ENCODE data around the gene SUOX. TPM values are rescaled to one million over a fixed set of nuclear protein-coding genes. Genes with fewer than 3 reads are reported as not detected.

SUOX gene
- total RNA-seq, 1 donor, result 17.3 TPM

DNA sequence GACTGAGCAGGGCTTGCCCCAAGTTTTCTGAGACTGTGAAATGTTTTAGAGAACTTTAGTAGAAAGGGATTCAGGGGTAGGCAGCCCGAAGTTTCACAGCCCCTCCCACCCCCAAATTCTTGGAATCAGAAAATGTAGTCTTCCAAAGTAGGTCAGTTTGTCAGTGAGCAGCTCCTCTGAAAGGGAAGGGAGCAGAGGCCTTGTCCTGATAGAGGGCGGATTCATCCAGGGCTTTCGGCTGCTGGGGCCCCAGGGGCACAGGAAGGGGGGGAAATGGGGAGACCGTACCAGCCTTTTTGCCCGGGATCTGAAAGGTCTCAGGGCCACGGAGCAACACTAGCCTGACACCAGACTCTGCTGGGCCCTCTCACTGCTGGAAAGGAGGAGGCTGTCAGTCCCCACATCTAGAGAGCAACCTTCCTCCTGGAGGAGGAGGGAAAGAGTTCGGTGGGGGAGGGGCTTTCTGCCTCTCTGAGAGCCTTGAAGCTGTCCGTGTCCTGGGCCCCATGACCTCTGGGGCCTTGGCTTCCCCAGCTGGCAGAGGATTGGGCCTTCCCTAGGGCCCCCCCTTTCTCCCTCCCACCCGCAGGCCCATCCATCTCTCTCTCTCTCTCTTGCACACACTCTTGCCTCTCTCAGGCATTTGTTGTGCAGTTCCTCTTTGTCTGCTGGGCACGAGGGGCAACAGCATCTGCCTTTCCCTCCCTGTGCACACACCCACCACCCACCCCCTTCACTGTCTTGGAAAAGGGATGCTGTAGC is 23.5 kb downstream of the SUOX start, which contains the start of gene IKZF4:
Gene IKZF4 (plus strand): TSS at position 621 of the 762 bp plus-strand sequence. CDS start 451 bp downstream, outside the sequence.
- DNase-seq (ENCODE audit: low read depth), result peak; percentile 85
- no peak for TF ChIP-seq CTCF (IDR thresholded peaks at IDR 0.05; ENCODE audit: insufficient read depth, low read depth, low read length)
- peak within 1 kb of the TSS; percentile 52 for H3K4me3 ChIP-seq (ENCODE audit: low read depth, low read length)

- H3K4me3 ChIP-seq (ENCODE audit: low read depth, low read length), result peak overlapping the region; percentile 52
- TF ChIP-seq CTCF (IDR thresholded peaks at IDR 0.05; ENCODE audit: insufficient read depth, low read depth, low read length), result no peak
- DNase-seq (ENCODE audit: low read depth), result no peak
Measured at GRCh38 chr12:56021889-56022497, 24.9 kb downstream of the SUOX start.

DNA sequence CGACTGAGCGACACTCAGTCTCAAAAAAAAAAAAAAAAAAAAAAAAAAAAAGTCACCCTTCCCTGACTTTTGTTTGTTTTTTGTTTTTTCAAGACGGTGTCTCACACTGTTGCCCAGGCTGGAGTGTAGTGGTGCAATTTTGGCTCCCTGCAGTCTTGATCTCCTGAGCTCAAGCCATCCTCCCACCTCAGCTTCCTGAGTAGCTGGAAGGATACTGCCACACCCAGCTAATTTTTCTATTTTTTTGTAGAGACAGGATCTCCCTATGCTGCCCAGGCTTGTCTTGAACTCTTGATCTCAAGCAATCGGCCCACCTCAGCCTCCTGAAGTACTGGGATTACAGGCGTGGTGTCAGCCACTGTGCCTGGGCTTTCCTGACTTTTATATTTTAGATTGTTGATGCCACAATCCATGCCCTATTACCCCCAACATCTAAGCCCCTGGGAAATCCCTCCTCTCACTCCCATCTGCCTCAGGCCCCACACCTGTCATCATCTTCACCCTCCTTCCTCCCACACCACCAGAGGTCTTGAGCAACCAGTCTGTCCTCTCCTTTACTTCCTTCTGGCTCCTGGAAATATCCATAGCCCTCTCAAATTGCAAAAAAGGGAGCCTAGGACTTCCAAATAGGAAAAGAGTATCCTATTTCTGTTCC is 31.6 kb downstream of the SUOX start:
- DNase-seq (ENCODE audit: low read depth), result no peak
- TF ChIP-seq CTCF (IDR thresholded peaks at IDR 0.05; ENCODE audit: insufficient read depth, low read depth, low read length), result peak; percentile 3
- no peak overlapping the region for H3K4me3 ChIP-seq (ENCODE audit: low read depth, low read length)

GRCh38 chr12:56029166-56029519 is 32.1 kb downstream of the SUOX start:
- peak; percentile 56 for DNase-seq (ENCODE audit: low read depth)
- TF ChIP-seq CTCF (IDR thresholded peaks at IDR 0.05; ENCODE audit: insufficient read depth, low read depth, low read length), result no peak
- no peak overlapping the region for H3K4me3 ChIP-seq (ENCODE audit: low read depth, low read length)

- DNase-seq (ENCODE audit: low read depth), result peak; percentile 76
- TF ChIP-seq CTCF (IDR thresholded peaks at IDR 0.05; ENCODE audit: insufficient read depth, low read depth, low read length), result peak; percentile 83
- no peak overlapping the region for H3K4me3 ChIP-seq (ENCODE audit: low read depth, low read length)
Measured at GRCh38 chr12:56029666-56030293, 32.7 kb downstream of the SUOX start.

- H3K4me3 ChIP-seq (ENCODE audit: low read depth, low read length), result no peak overlapping the region
- DNase-seq (ENCODE audit: low read depth), result no peak
- no peak for TF ChIP-seq CTCF (IDR thresholded peaks at IDR 0.05; ENCODE audit: insufficient read depth, low read depth, low read length)
Measured at GRCh38 chr12:56031987-56032386, 34.9 kb downstream of the SUOX start.
